ENCODE data around the gene GTPBP4. TPM values are rescaled to one million over a fixed set of nuclear protein-coding genes. Genes with fewer than 3 reads are reported as not detected.

GTPBP4 gene
- total RNA-seq, 2 donors from 2014 or later = 22.7 to 35.6 TPM

Other genes with a start within 250 kb of the GTPBP4 start
- gene LARP4B, start 56.7 kb upstream of the GTPBP4 start, total RNA-seq = 100 to 1,000 TPM; 124 to 152 TPM
- not detected for gene IDI2, start 37.4 kb downstream of the GTPBP4 start, total RNA-seq
- gene IDI1, start 60.7 kb downstream of the GTPBP4 start, total RNA-seq = 100 to 1,000 TPM in 1 of 2 donors, 10 to 100 TPM in 1; 65.2 to 132 TPM
- 10 to 100 TPM; 16.9 to 20.0 TPM for gene WDR37, start 68.0 kb downstream of the GTPBP4 start, total RNA-seq

Measured in left colon (tissue), 2 donors.